ENCODE measurements around the gene GRID1. TPM values are rescaled to one million over a fixed set of nuclear protein-coding genes. Genes with fewer than 3 reads are reported as not detected.

The GRID1 gene
- total RNA-seq, 1 donor from 2014 or later = 1.4 TPM

- Histone ChIP-seq H3K9me3 (no peaks in the 10 kb centered on the region), H3K27me3 (no peaks in the 10 kb centered on the region), H3K27ac (no peak overlapping the region), H3K4me3 (no peak overlapping the region), H3K4me1 (no peaks in the 10 kb centered on the region), H3K36me3 (no peaks in the 10 kb centered on the region)
- intact Hi-C loops (cut with DNase I) = no loop called here
- no peak for DNase-seq (ENCODE audit: low spot score in 2 of 2)
- TF ChIP-seq CTCF (IDR thresholded peaks at IDR 0.05) = no peak
These were observed 253.1 kb downstream of the GRID1 start for GRCh38 chr10:86113501-86113900.

- no peaks in the 10 kb centered on the region for H3K36me3 ChIP-seq
- no peak overlapping the region for H3K27ac ChIP-seq
- H3K4me3 ChIP-seq = no peak overlapping the region
- no peak for TF ChIP-seq CTCF (IDR thresholded peaks at IDR 0.05)
- intact Hi-C loops (cut with DNase I) = no loop called here
- no peaks in the 10 kb centered on the region for H3K27me3 ChIP-seq
- no peak for DNase-seq (ENCODE audit: low spot score in 2 of 2)
- H3K9me3 ChIP-seq = no peaks in the 10 kb centered on the region
- H3K4me1 ChIP-seq = no peaks in the 10 kb centered on the region
These were observed 253.6 kb downstream of the GRID1 start for GRCh38 chr10:86113044-86113443.

GRCh38 chr10:86111902-86112545 lies 254.6 kb downstream of the GRID1 start:
- no peaks in the 10 kb centered on the region for H3K9me3 ChIP-seq
- TF ChIP-seq CTCF (IDR thresholded peaks at IDR 0.05) = no peak
- H3K36me3 ChIP-seq = no peaks in the 10 kb centered on the region
- no peaks in the 10 kb centered on the region for H3K4me1 ChIP-seq
- no peak overlapping the region for H3K27ac ChIP-seq
- intact Hi-C loops (cut with DNase I) = no loop called here
- DNase-seq (ENCODE audit: low spot score in 2 of 2) = no peak
- H3K4me3 ChIP-seq = no peak overlapping the region
- H3K27me3 ChIP-seq = no peaks in the 10 kb centered on the region

- Histone ChIP-seq H3K36me3 (no peaks in the 10 kb centered on the region), H3K4me1 (no peaks in the 10 kb centered on the region), H3K4me3 (no peak overlapping the region), H3K27ac (no peak overlapping the region), H3K9me3 (no peaks in the 10 kb centered on the region), H3K27me3 (no peaks in the 10 kb centered on the region)
- no peak for TF ChIP-seq CTCF (IDR thresholded peaks at IDR 0.05)
- intact Hi-C loops (cut with DNase I) = no loop called here
- DNase-seq (ENCODE audit: low spot score in 2 of 2) = no peak
These were observed 256.3 kb downstream of the GRID1 start for GRCh38 chr10:86110156-86110786.

DNA sequence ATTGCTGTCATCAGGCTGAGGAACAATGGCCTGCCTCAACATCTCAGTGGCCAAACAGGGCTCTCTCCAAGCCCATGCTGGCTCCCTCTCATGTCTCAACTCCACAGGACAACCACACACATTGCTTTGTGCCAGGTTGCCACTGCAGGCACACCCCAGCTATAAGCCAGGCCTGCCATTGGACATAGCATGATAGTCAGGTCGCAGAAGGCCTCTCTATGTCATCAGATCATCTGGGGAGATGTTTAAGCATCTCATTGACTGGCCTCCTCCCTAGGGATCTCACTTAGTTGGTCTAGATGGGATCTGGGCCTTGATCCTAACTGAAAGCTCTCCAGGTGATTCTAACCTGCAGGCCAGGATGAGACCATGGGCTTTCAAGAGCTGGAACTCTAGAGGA lies 257.2 kb downstream of the GRID1 start:
- H3K27me3 ChIP-seq = no peaks in the 10 kb centered on the region
- H3K9me3 ChIP-seq = no peaks in the 10 kb centered on the region
- TF ChIP-seq CTCF (IDR thresholded peaks at IDR 0.05) = no peak
- no peak for DNase-seq (ENCODE audit: low spot score in 2 of 2)
- H3K4me1 ChIP-seq = no peaks in the 10 kb centered on the region
- intact Hi-C loops (cut with DNase I) = no loop called here
- H3K4me3 ChIP-seq = no peak overlapping the region
- H3K27ac ChIP-seq = no peak overlapping the region
- no peaks in the 10 kb centered on the region for H3K36me3 ChIP-seq
